HCEC 1CT (cell line): ENCODE measurements around the gene IQSEC2.
A peak's percentile ranks its signal among the peaks of the same experiment; 100 is the strongest.

Source experiments
- DNase-seq: peaks from one replicate; pipeline ENCODE4 v3.0.0-alpha.2; 2017

The IQSEC2 gene

GRCh38 chrX:53305219-53305995, 24.0 kb upstream of the IQSEC2 start:
- no peak for DNase-seq

GRCh38 chrX:53303195-53303594, 21.8 kb upstream of the IQSEC2 start:
- DNase-seq: no peak

- no peak for DNase-seq
Observed at GRCh38 chrX:53300157-53300556, 18.8 kb upstream of the IQSEC2 start.

- peak; percentile 15 for DNase-seq
Observed at GRCh38 chrX:53294024-53294648, 12.8 kb upstream of the IQSEC2 start.

- DNase-seq: no peak
Observed at GRCh38 chrX:53291596-53291995, 10.2 kb upstream of the IQSEC2 start.

GRCh38 chrX:53290441-53291041, 9.2 kb upstream of the IQSEC2 start:
- DNase-seq: no peak

- DNase-seq: no peak
Observed at GRCh38 chrX:53288189-53288588, 6.8 kb upstream of the IQSEC2 start.

GRCh38 chrX:53287493-53288138, 6.2 kb upstream of the IQSEC2 start:
- DNase-seq: peak; percentile 41

- DNase-seq: no peak
Observed at GRCh38 chrX:53286171-53286570, 4.8 kb upstream of the IQSEC2 start.

- no peak for DNase-seq
Observed at GRCh38 chrX:53285591-53285990, 4.2 kb upstream of the IQSEC2 start.

GRCh38 chrX:53284684-53285447, 3.5 kb upstream of the IQSEC2 start:
- no peak for DNase-seq

GRCh38 chrX:53283567-53283966, 2.2 kb upstream of the IQSEC2 start:
- no peak for DNase-seq

- no peak for DNase-seq
Observed at GRCh38 chrX:53283099-53283498, 1.7 kb upstream of the IQSEC2 start.

- DNase-seq: no peak
Observed at GRCh38 chrX:53281963-53282695, 745 bp upstream of the IQSEC2 start.

- peak; percentile 21 for DNase-seq
Observed at GRCh38 chrX:53280331-53281320, 758 bp downstream of the IQSEC2 start.

- DNase-seq: no peak
Observed at GRCh38 chrX:53279296-53280237, 1.8 kb downstream of the IQSEC2 start.

- DNase-seq: no peak
Observed at GRCh38 chrX:53272808-53273337, 8.5 kb downstream of the IQSEC2 start.

GRCh38 chrX:53269536-53270107, 11.8 kb downstream of the IQSEC2 start:
- no peak for DNase-seq

GRCh38 chrX:53268173-53268572, 13.2 kb downstream of the IQSEC2 start:
- no peak for DNase-seq
